ENCODE data around the gene CCDC50.

Gene CCDC50

GRCh38 chr3:191426311-191426710, 97.1 kb downstream of the CCDC50 start:
- H3K9ac ChIP-seq (ENCODE audit: low read length), result no peak overlapping the region
- no peaks in the 10 kb centered on the region for H3F3A ChIP-seq (ENCODE audit: insufficient read depth, low read length)
- H3K27ac ChIP-seq (ENCODE audit: low read length), result no peak overlapping the region
- no peaks in the 10 kb centered on the region for H3K36me3 ChIP-seq (replicated peaks; ENCODE audit: insufficient read depth, low read length)
- H3K4me3 ChIP-seq (ENCODE audit: low read length), result no peak overlapping the region
- no peak for TF ChIP-seq EZH2phosphoT487 (IDR thresholded peaks at IDR 0.05; ENCODE audit: low read length)
- TF ChIP-seq, protein P1, sequence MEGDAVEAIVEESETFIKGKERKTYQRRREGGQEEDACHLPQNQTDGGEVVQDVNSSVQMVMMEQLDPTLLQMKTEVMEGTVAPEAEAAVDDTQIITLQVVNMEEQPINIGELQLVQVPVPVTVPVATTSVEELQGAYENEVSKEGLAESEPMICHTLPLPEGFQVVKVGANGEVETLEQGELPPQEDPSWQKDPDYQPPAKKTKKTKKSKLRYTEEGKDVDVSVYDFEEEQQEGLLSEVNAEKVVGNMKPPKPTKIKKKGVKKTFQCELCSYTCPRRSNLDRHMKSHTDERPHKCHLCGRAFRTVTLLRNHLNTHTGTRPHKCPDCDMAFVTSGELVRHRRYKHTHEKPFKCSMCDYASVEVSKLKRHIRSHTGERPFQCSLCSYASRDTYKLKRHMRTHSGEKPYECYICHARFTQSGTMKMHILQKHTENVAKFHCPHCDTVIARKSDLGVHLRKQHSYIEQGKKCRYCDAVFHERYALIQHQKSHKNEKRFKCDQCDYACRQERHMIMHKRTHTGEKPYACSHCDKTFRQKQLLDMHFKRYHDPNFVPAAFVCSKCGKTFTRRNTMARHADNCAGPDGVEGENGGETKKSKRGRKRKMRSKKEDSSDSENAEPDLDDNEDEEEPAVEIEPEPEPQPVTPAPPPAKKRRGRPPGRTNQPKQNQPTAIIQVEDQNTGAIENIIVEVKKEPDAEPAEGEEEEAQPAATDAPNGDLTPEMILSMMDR (IDR thresholded peaks at IDR 0.05; ENCODE audit: low read length), result no peak
- TF ChIP-seq EZH2 (optimal IDR thresholded peaks at IDR 0.05; ENCODE audit: low read depth, low read length), result no peak
- H4K20me1 ChIP-seq (ENCODE audit: insufficient read depth, low read length), result no peaks in the 10 kb centered on the region
- no peak for DNase-seq
- H3K4me2 ChIP-seq (ENCODE audit: low read depth, low read length), result no peak overlapping the region
- no peaks in the 10 kb centered on the region for H3K9me3 ChIP-seq (replicated peaks; ENCODE audit: insufficient read depth, low read length)
- H3K4me1 ChIP-seq (ENCODE audit: low read length), result no peaks in the 10 kb centered on the region
- no peak overlapping the region for H2AFZ ChIP-seq (ENCODE audit: low read length)
- no peaks in the 10 kb centered on the region for H3K9me2 ChIP-seq (replicated peaks; ENCODE audit: insufficient read depth, low read length)
- H3K27me3 ChIP-seq (replicated peaks; ENCODE audit: insufficient read depth, low read length), result no peaks in the 10 kb centered on the region
- no peaks in the 10 kb centered on the region for H3K79me2 ChIP-seq (ENCODE audit: low read length)

GRCh38 chr3:191428177-191428576, 99.0 kb downstream of the CCDC50 start:
- Histone ChIP-seq H3K27ac (ENCODE audit: low read length) (no peak overlapping the region), H3K9me3 (replicated peaks; ENCODE audit: insufficient read depth, low read length) (no peaks in the 10 kb centered on the region), H3K9me2 (replicated peaks; ENCODE audit: insufficient read depth, low read length) (no peaks in the 10 kb centered on the region), H2AFZ (ENCODE audit: low read length) (no peak overlapping the region), H3F3A (ENCODE audit: insufficient read depth, low read length) (no peaks in the 10 kb centered on the region), H4K20me1 (ENCODE audit: insufficient read depth, low read length) (no peaks in the 10 kb centered on the region), H3K4me3 (ENCODE audit: low read length) (no peak overlapping the region), H3K27me3 (replicated peaks; ENCODE audit: insufficient read depth, low read length) (no peaks in the 10 kb centered on the region), H3K9ac (ENCODE audit: low read length) (no peak overlapping the region), H3K79me2 (ENCODE audit: low read length) (no peaks in the 10 kb centered on the region), H3K4me2 (ENCODE audit: low read depth, low read length) (no peak overlapping the region), H3K36me3 (replicated peaks; ENCODE audit: insufficient read depth, low read length) (no peaks in the 10 kb centered on the region), H3K4me1 (ENCODE audit: low read length) (no peaks in the 10 kb centered on the region)
- no peak for DNase-seq
- no peak for TF ChIP-seq EZH2 (optimal IDR thresholded peaks at IDR 0.05; ENCODE audit: low read depth, low read length)
- TF ChIP-seq, protein P1 (IDR thresholded peaks at IDR 0.05; ENCODE audit: low read length), result no peak
- TF ChIP-seq EZH2phosphoT487 (IDR thresholded peaks at IDR 0.05; ENCODE audit: low read length), result no peak

GRCh38 chr3:191430103-191430502, 100.9 kb downstream of the CCDC50 start:
- Histone ChIP-seq H3K79me2 (ENCODE audit: low read length) (no peaks in the 10 kb centered on the region), H3K4me2 (ENCODE audit: low read depth, low read length) (no peak overlapping the region), H3F3A (ENCODE audit: insufficient read depth, low read length) (no peaks in the 10 kb centered on the region), H3K27me3 (replicated peaks; ENCODE audit: insufficient read depth, low read length) (no peaks in the 10 kb centered on the region), H3K9ac (ENCODE audit: low read length) (no peak overlapping the region), H3K9me3 (replicated peaks; ENCODE audit: insufficient read depth, low read length) (no peaks in the 10 kb centered on the region), H3K4me3 (ENCODE audit: low read length) (no peak overlapping the region), H2AFZ (ENCODE audit: low read length) (no peak overlapping the region), H3K36me3 (replicated peaks; ENCODE audit: insufficient read depth, low read length) (no peaks in the 10 kb centered on the region), H3K27ac (ENCODE audit: low read length) (no peak overlapping the region), H3K9me2 (replicated peaks; ENCODE audit: insufficient read depth, low read length) (no peaks in the 10 kb centered on the region), H4K20me1 (ENCODE audit: insufficient read depth, low read length) (no peaks in the 10 kb centered on the region), H3K4me1 (ENCODE audit: low read length) (no peaks in the 10 kb centered on the region)
- DNase-seq, result no peak
- no peak for TF ChIP-seq EZH2phosphoT487 (IDR thresholded peaks at IDR 0.05; ENCODE audit: low read length)
- TF ChIP-seq, protein P1 (IDR thresholded peaks at IDR 0.05; ENCODE audit: low read length), result no peak
- no peak for TF ChIP-seq EZH2 (optimal IDR thresholded peaks at IDR 0.05; ENCODE audit: low read depth, low read length)
